SK-N-SH treated with all-trans-retinoic acid at 6 μM for 48 hours (cell line): ENCODE results near the gene CBL.

Source experiments
- ARNTL ChIP-seq: fragments of 450-650 bp; formaldehyde crosslinking; IDR thresholded peaks from 2 replicates; pipeline ENCODE4 v1.5.0; 2020; ENCODE audit warnings: low read depth, mild to moderate bottlenecking, moderate library complexity, borderline replicate concordance
- CREB5 ChIP-seq: fragments of 250-450 bp; sonication (Bioruptor Pico); IDR thresholded peaks from 2 replicates; pipeline ENCODE4 v1.5.1; 2020; ENCODE audit warnings: low read depth, mild to moderate bottlenecking, moderate library complexity
- CSDC2 ChIP-seq: fragments of 250-450 bp; sonication (Bioruptor Pico); IDR thresholded peaks from 2 replicates; pipeline ENCODE4 v1.5.0; 2020; ENCODE audit warnings: mild to moderate bottlenecking, moderate library complexity
- GLIS3 ChIP-seq: fragments of 250-450 bp; sonication (Bioruptor Pico); IDR thresholded peaks from 2 replicates; pipeline ENCODE4 v1.5.0; 2020; ENCODE audit warnings: mild to moderate bottlenecking, moderate library complexity
- OSR1 ChIP-seq: fragments of 250-450 bp; sonication (Bioruptor Pico); IDR thresholded peaks from 2 replicates; pipeline ENCODE4 v1.8.0; 2022; ENCODE audit warnings: moderate library complexity, mild to moderate bottlenecking, inconsistent platforms
- PATZ1 ChIP-seq: fragments of 250-450 bp; sonication (Bioruptor Pico); IDR thresholded peaks from 2 replicates; pipeline ENCODE4 v1.8.0; 2020; ENCODE audit warnings: mild to moderate bottlenecking, moderate library complexity, borderline replicate concordance
- PPARA ChIP-seq: fragments of 250-450 bp; sonication (Bioruptor Pico); IDR thresholded peaks from 2 replicates; pipeline ENCODE4 v1.5.0; 2020; ENCODE audit warnings: mild to moderate bottlenecking, borderline replicate concordance
- SNAI2 ChIP-seq: fragments of 250-450 bp; sonication (Bioruptor Pico); IDR thresholded peaks from 2 replicates; pipeline ENCODE4 v1.5.0; 2020; ENCODE audit warnings: mild to moderate bottlenecking, moderate library complexity
- TCF4 ChIP-seq: fragments of 250-450 bp; sonication (Bioruptor Pico); IDR thresholded peaks from 2 replicates; pipeline ENCODE4 v1.8.0; 2021; ENCODE audit warnings: mild to moderate bottlenecking, moderate library complexity, borderline replicate concordance
- TSHZ2 ChIP-seq: fragments of 250-450 bp; sonication (Bioruptor Pico); IDR thresholded peaks from 2 replicates; pipeline ENCODE4 v1.5.0; 2020; ENCODE audit warnings: mild to moderate bottlenecking, moderate library complexity
- ZNF565 ChIP-seq: fragments of 450-650 bp; formaldehyde crosslinking; conservative IDR thresholded peaks from 2 replicates; pipeline ENCODE4 v1.5.0; 2020; ENCODE audit warnings: low read depth, mild to moderate bottlenecking, moderate library complexity
- ZNF70 ChIP-seq: fragments of 450-650 bp; formaldehyde crosslinking; IDR thresholded peaks from 2 replicates; pipeline ENCODE4 v1.5.0; 2020; ENCODE audit warnings: mild to moderate bottlenecking, moderate library complexity
- ZNF8 ChIP-seq: fragments of 450-650 bp; formaldehyde crosslinking; IDR thresholded peaks from 2 replicates; pipeline ENCODE4 v1.5.0; 2020; ENCODE audit warnings: mild to moderate bottlenecking, moderate library complexity

GRCh38 chr11:119357074-119357473 is 150.9 kb downstream of the CBL start:
- TF ChIP-seq CSDC2 (CRISPR knock-in tag) = no peak
- no peak for TF ChIP-seq TSHZ2 (CRISPR knock-in tag)
- no peak for TF ChIP-seq SNAI2 (CRISPR knock-in tag)
- no peak for TF ChIP-seq TCF4 (CRISPR knock-in tag)
- TF ChIP-seq ARNTL = no peak
- no peak for TF ChIP-seq ZNF8 (CRISPR knock-in tag)
- no peak for TF ChIP-seq OSR1 (CRISPR knock-in tag)
- no peak for TF ChIP-seq ZNF70 (CRISPR knock-in tag)
- no peak for TF ChIP-seq PATZ1 (CRISPR knock-in tag)
- no peak for TF ChIP-seq CREB5 (CRISPR knock-in tag)
- TF ChIP-seq GLIS3 = no peak
- no peak for TF ChIP-seq ZNF565 (CRISPR knock-in tag)
- no peak for TF ChIP-seq PPARA (CRISPR knock-in tag)
